Natural killer cell (primary cell): ENCODE results near the gene SKI. TPM values are rescaled to one million over a fixed set of nuclear protein-coding genes. Genes with fewer than 3 reads are reported as not detected.

Experiments used
- ATAC-seq, 3 donors: fragments of 150-1000 bp in 2 of 3; fragments of 200-7000 bp in 1 of 3; cut with Tn5 transposase; 1 replicate in 1 of 3; 2 replicates in 2 of 3; pipeline ENCODE4 v1.10.0; 2021; ENCODE audit warnings: mild to moderate bottlenecking in 2 of 3, moderate library complexity in 2 of 3
- DNase-seq, 2 donors: peaks; one replicate each; pipeline versions ENCODE4 v3.0.0 to v3.0.0-alpha.2; 2013 to 2021; ENCODE audit warnings: mixed read lengths in 1 of 2
- H3K27ac ChIP-seq: one replicate; pipeline ENCODE4 v1.5.1; 2013; ENCODE audit warnings: mild to moderate bottlenecking, low read length
- H3K27me3 ChIP-seq: one replicate; pipeline ENCODE4 v1.6.1; 2013; ENCODE audit warnings: low read length; ENCODE audit not compliant: control insufficient read depth, insufficient read depth
- H3K36me3 ChIP-seq: one replicate; pipeline ENCODE4 v1.6.1; 2013; ENCODE audit warnings: low read length; ENCODE audit not compliant: control insufficient read depth, insufficient read depth
- H3K4me1 ChIP-seq: one replicate; pipeline ENCODE4 v1.6.1; 2013; ENCODE audit warnings: low read length; ENCODE audit not compliant: control insufficient read depth, insufficient read depth
- H3K4me3 ChIP-seq: one replicate; pipeline ENCODE4 v1.5.1; 2013; ENCODE audit warnings: low read length
- H3K9me3 ChIP-seq: one replicate; pipeline ENCODE4 v1.6.1; 2013; ENCODE audit warnings: low read length; ENCODE audit not compliant: control insufficient read depth, insufficient read depth
- H3K27ac Mint-ChIP-seq, 2 donors: one replicate each; pipeline ENCODE4 v1.8.0; 2022; ENCODE audit warnings: mild to moderate bottlenecking in 2 of 2, mixed read lengths in 2 of 2, moderate library complexity in 1 of 2
- H3K27me3 Mint-ChIP-seq, 2 donors: one replicate each; pipeline ENCODE4 v1.8.0; 2022; ENCODE audit warnings: low read depth in 2 of 2, mixed read lengths in 2 of 2
- H3K36me3 Mint-ChIP-seq: one replicate; pipeline ENCODE4 v1.8.0; 2022; ENCODE audit warnings: mixed read lengths
- H3K4me1 Mint-ChIP-seq, 2 donors: one replicate each; pipeline ENCODE4 v1.8.0; 2022; ENCODE audit warnings: mixed read lengths in 2 of 2
- H3K4me3 Mint-ChIP-seq: one replicate; pipeline ENCODE4 v1.8.0; 2022; ENCODE audit warnings: mild to moderate bottlenecking, moderate library complexity, mixed read lengths
- H3K9me3 Mint-ChIP-seq, 2 donors: one replicate each; pipeline ENCODE4 v1.8.0; 2022; ENCODE audit warnings: mixed read lengths in 2 of 2
- WGBS: methylation state at CpG from one replicate; pipeline ENCODE4 v1.1.7; 2013; ENCODE audit warnings: missing lambda C conversion rate; ENCODE audit not compliant: insufficient coverage; 5-methylcytosine and 5-hydroxymethylcytosine counted together
- intact Hi-C: fragments of 100-400 bp; cut with micrococcal nuclease; formaldehyde crosslinking; loops from one replicate; pipeline ENCODE4 v1.14.2; 2022
- total RNA-seq, 4 donors: library from RNA; stranded (reverse); fragments of 120-200 nt in 1 of 4; gene quantifications; one replicate each; pipeline versions ENCODE4 v1.2.3 to v1.2.4, GENCODE V29; 2013 to 2022
- TF ChIP-seq, protein P1 (sequence below): fragments of 200-600 bp; IDR thresholded peaks from one replicate; pipeline ENCODE4 v1.8.0; 2022; ENCODE audit warnings: antibody characterized with exemption

The SKI gene
- total RNA-seq, 3 donors from 2014 or later (not counting 1 experiment from before 2014, with no cell fraction given): 96.9 to 145 (median 140) TPM

DNA sequence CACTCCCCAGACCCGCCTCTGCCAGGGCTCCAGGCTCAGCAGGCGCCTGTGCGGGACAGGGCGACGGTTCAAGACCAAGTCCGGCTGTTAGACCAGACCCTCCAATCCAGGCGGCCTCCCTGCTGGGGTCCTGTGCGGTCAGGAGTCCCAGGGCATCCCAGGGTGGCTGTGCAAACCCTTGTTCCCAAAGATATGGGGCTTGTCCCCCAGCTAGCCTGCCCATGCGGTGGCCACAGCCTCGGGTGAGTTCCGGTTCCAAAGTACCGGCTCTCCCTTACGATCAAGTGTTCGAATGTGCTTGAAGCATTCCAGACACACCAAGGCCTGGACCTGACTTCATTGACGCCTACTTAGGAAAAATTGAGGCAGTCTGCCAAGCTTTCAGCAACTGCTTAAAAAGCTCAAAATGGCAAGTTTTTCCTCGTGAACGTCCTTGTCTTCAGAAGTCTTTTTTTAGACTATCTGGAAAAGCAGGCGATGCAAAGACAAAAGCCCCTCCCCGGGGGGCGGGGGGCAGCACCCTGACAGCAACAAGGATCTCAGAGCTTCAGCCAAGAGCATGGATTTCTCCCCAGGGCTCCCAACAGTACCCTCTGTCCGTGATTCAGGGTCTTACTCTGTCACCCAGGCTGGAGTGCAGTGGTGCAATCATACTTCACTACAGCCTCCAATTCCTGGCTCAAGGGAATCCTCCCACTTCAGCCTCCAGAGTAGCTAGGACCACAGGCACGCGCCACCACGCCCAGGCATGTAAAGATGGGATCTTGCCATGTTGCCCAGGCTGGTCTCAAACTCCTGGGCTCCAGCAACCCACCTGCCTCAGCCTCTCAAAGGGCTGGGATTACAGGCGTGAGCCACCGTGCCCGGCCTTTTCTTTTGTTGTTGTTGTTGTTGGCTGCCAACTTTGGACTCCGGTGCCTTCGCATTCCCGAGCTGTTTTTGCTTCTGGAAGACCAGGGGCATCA is 35.8 kb upstream of the SKI start:
- H3K4me1 ChIP-seq: peaks cover 38% of the 10 kb centered on the region
- 89% methylated on average over 30 of the region's 30 CpGs for WGBS
- Mint-ChIP-seq H3K27ac (peak overlapping the region in 1 of 2 donors; percentile 34), H3K4me1 (peaks cover 6 to 10% of the 10 kb centered on the region in 2 donors), H3K36me3 (no peaks in the 10 kb centered on the region), H3K27me3 (no peaks in the 10 kb centered on the region), H3K4me3 (peak overlapping the region; percentile 49), H3K9me3 (no peaks in the 10 kb centered on the region)
- DNase-seq: no peak
- no peak for ATAC-seq
- no peak overlapping the region for H3K27ac ChIP-seq
- TF ChIP-seq, protein P1, sequence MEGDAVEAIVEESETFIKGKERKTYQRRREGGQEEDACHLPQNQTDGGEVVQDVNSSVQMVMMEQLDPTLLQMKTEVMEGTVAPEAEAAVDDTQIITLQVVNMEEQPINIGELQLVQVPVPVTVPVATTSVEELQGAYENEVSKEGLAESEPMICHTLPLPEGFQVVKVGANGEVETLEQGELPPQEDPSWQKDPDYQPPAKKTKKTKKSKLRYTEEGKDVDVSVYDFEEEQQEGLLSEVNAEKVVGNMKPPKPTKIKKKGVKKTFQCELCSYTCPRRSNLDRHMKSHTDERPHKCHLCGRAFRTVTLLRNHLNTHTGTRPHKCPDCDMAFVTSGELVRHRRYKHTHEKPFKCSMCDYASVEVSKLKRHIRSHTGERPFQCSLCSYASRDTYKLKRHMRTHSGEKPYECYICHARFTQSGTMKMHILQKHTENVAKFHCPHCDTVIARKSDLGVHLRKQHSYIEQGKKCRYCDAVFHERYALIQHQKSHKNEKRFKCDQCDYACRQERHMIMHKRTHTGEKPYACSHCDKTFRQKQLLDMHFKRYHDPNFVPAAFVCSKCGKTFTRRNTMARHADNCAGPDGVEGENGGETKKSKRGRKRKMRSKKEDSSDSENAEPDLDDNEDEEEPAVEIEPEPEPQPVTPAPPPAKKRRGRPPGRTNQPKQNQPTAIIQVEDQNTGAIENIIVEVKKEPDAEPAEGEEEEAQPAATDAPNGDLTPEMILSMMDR: no peak
- intact Hi-C loops: loop anchor here (10.0 kb wide), 2 partner anchors 352 to 452 kb away; no protein-coding TSS in a partner anchor
- no peaks in the 10 kb centered on the region for H3K9me3 ChIP-seq
- H3K27me3 ChIP-seq: no peaks in the 10 kb centered on the region
- no peak overlapping the region for H3K4me3 ChIP-seq
- no peaks in the 10 kb centered on the region for H3K36me3 ChIP-seq

DNA sequence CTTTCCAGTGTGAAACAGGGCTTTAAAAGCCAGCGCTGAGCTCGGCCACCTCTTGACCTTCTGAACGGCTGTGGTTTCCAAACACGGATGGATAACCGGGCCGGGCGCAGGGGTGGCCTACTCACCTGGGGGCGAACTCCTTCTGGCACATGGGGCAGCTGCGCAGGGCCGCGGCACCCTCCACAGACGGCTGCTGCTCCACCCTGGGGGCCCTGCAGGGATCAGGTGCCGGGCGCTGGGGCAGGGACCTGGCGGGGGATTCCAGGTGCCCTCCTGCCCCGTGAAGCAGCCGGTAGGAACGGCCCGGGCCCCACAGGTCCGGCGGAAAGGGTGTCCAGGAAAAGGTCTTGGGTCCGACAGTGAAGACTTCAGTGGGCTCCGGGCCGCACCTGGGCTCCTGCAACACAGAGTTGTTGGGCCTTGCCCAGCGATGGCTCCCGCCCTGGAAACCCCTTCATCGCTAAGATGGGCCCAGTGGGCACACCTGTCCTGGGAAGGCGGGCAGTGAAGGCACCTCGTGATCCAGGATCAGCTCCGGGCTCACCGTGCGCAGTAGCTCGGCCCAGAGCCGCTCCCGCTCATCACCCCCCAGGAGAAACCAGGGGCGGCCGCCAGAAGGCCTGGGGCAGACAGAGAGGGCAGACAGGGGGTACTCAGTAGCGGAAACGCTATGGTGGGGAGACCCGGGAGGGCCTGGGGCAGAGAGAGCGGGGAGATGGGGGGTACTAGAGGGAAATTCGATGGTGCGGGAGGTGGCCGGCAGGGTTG is 34.4 kb upstream of the SKI start:
- TF ChIP-seq, protein P1: no peak
- WGBS: 82% methylated on average over 44 of the region's 44 CpGs

DNA sequence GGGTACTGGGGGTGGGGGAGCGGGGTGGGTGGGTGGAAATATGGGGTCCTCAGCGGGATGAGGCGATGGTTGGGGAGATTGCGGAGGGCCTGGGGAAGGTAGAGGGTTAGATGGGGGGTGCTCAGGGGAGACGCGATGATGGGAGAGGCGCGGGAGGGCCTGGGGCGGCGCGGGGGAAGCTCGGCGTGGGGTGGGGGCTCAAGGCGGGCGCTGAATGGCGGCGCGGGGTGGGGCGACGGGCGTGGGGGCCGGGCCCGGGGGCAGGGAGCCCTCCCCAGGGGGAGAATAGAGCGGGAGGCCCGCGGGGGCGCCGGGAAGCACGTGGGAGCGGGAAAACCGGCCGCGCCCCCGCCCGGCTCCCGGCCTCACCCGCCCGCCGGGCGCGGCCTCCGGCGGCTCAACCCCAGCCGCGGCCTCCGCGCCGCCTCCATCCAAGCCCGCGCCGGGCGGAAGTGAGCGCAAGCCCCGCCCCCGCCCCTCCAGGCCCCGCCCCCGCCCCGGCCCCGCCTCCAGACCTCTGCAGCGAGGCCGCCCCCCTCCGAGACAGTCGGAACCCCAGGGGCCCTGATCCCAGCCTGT is 33.7 kb upstream of the SKI start, which contains the start of gene FAAP20:
FAAP20 (minus strand) TSS at position 454 of the 579 bp plus-strand sequence; CDS start at position 431, 23 bp downstream.
- Histone ChIP-seq H3K27ac (peak within 1 kb of the TSS; percentile 88), H3K36me3 (no peaks in the 10 kb centered on the region), H3K4me1 (peaks cover 44% of the 10 kb centered on the region), H3K9me3 (no peaks in the 10 kb centered on the region), H3K27me3 (no peaks in the 10 kb centered on the region), H3K4me3 (peak within 1 kb of the TSS; percentile 32)
- Mint-ChIP-seq H3K36me3 (no peaks in the 10 kb centered on the region), H3K4me3 (peak within 1 kb of the TSS; percentile 90), H3K27me3 (no peaks in the 10 kb centered on the region), H3K9me3 (no peaks in the 10 kb centered on the region), H3K27ac (peak within 1 kb of the TSS; percentile 91 to 94), H3K4me1 (peaks cover 15 to 20% of the 10 kb centered on the region in 2 donors)
- ATAC-seq (peak; percentile 57 to 76 (median 60)), DNase-seq (peak in 1 of 2 donors; percentile 85)
- 2% methylated on average over 63 of the region's 63 CpGs for WGBS
- TF ChIP-seq, protein P1: no peak
- intact Hi-C loops: loop anchor here (10.0 kb wide), 2 partner anchors 350 to 450 kb away; no protein-coding TSS in a partner anchor

More for the DNA sequence above, 34.4 kb upstream of the SKI start:
- H3K36me3 ChIP-seq: no peaks in the 10 kb centered on the region
- Mint-ChIP-seq H3K4me1 (peaks cover 8 to 13% of the 10 kb centered on the region in 2 donors), H3K27ac (peak overlapping the region; percentile 53 to 94), H3K4me3 (peak overlapping the region; percentile 65), H3K36me3 (no peaks in the 10 kb centered on the region), H3K27me3 (no peaks in the 10 kb centered on the region), H3K9me3 (no peaks in the 10 kb centered on the region)
- peaks cover 44% of the 10 kb centered on the region for H3K4me1 ChIP-seq
- no peaks in the 10 kb centered on the region for H3K27me3 ChIP-seq
- no peak overlapping the region for H3K4me3 ChIP-seq
- ATAC-seq: no peak
- intact Hi-C loops: loop anchor here (10.0 kb wide), 2 partner anchors 351 to 451 kb away; no protein-coding TSS in a partner anchor
- no peak for DNase-seq
- peak overlapping the region; percentile 16 for H3K27ac ChIP-seq
- H3K9me3 ChIP-seq: no peaks in the 10 kb centered on the region
